ENCODE measurements around the gene ABHD15. TPM values are rescaled to one million over a fixed set of nuclear protein-coding genes. Genes with fewer than 3 reads are reported as not detected.

The ABHD15 gene, protein sequence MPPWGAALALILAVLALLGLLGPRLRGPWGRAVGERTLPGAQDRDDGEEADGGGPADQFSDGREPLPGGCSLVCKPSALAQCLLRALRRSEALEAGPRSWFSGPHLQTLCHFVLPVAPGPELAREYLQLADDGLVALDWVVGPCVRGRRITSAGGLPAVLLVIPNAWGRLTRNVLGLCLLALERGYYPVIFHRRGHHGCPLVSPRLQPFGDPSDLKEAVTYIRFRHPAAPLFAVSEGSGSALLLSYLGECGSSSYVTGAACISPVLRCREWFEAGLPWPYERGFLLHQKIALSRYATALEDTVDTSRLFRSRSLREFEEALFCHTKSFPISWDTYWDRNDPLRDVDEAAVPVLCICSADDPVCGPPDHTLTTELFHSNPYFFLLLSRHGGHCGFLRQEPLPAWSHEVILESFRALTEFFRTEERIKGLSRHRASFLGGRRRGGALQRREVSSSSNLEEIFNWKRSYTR
- total RNA-seq, result 0.41 TPM

DNA sequence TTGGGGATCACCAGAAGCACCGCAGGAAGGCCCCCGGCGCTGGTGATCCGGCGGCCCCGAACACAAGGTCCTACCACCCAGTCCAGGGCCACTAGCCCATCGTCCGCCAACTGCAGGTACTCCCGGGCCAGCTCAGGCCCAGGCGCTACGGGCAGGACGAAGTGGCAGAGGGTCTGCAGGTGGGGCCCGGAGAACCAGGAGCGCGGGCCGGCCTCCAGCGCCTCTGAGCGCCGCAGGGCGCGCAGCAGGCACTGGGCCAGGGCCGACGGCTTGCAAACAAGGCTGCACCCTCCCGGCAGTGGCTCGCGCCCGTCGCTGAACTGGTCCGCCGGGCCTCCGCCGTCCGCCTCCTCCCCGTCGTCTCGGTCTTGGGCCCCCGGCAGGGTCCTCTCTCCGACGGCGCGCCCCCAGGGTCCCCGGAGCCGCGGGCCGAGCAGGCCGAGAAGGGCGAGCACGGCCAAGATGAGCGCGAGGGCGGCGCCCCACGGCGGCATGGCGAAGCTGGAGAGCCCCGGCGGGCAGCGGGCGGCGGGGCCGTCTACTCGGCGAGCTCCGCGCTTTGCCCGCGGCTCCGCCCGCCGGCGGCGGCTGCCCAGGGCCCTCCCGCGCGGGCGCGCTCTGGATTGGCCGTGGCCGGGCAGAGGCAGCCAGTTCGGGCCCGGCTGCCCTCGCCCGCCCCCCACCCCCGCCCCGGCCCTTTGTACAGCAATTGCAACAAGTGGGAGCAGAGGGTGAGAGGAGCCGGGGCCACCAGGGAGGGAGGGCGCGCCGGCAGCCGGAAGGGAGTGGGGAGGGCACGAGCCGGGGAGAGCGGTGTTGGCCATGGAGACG is at the start of gene ABHD15:
ABHD15 (minus strand) TSS at position 565 of the 831 bp plus-strand sequence; CDS start at position 494, 71 bp downstream.
- DNase-seq (ENCODE audit: low spot score in 2 of 2) (peak; percentile 77 to 83), FAIRE-seq (no peak)

GRCh38 chr17:29615492-29616299 is 48.9 kb upstream of the ABHD15 start:
- FAIRE-seq (no peak), DNase-seq (ENCODE audit: low spot score in 2 of 2) (peak; percentile 94 to 96)

GRCh38 chr17:29615048-29615385 is 48.2 kb upstream of the ABHD15 start:
- DNase-seq (ENCODE audit: low spot score in 2 of 2) (peak in 1 of 2 donors; percentile 57), FAIRE-seq (no peak)

DNA sequence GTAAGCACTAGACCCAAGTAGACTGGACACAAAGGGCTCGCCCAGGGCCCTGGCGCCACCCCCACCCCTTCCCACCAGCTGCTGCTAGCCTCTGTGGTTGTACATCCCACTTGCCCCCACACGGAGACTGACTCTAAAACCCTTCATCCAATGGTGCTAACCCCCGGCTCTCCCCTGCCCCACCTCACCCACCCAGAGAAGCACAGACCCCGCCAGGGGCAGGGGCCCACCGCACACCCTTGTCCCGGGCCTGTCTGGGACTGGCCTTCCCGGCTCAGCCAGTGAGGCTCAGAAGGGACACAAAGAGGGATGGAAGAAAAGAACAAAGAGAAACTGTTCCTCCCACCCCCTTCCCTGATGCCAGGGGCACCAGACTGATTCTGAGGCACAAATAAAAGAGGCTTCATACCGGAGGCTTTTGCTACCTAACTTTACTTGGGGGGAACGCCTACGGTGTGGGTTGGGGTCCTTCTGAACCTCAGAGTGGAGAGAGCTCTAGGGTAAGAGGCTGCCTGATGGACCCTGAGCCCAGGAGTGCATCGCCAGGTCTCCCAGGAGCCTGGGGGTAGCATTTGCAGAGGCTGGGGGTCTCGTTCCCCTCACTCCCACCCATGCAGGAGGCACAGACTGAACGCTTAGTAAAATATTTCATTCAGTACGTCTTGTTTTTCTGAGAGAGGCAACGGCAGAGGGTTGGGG is 47.7 kb upstream of the ABHD15 start:
- DNase-seq (ENCODE audit: low spot score in 2 of 2), result peak in 1 of 2 donors; percentile 78
- FAIRE-seq, result no peak

- FAIRE-seq (no peak), DNase-seq (ENCODE audit: low spot score in 2 of 2) (no peak)
Measured at GRCh38 chr17:29613856-29614255, 47.0 kb upstream of the ABHD15 start.

DNA sequence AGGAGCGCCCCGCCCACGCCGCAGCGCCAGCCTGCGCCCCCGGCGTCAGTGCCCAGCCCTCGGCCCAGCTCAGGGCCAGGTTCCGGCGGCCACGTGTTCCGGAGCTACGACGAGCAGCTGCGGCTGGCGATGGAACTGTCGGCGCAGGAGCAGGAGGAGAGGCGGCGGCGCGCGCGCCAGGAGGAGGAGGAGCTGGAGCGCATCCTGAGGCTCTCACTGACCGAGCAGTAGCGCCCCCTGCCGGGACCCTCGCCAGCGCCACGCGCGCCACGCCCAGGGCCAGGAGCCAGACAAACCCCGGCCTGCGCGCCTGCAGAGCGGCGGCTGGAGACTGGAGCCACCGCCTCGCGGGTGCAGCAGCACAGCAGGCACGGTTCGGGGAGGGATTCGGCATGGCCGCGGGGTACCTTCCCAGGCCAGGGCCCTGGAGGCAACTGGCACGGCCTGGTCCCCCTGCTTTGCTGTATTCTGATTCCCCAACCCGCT is 46.6 kb upstream of the ABHD15 start:
- FAIRE-seq (no peak), DNase-seq (ENCODE audit: low spot score in 2 of 2) (peak; percentile 82 to 86)

- DNase-seq (ENCODE audit: low spot score in 2 of 2), result no peak
- FAIRE-seq, result no peak
Measured at GRCh38 chr17:29612404-29613280, 45.8 kb upstream of the ABHD15 start.

DNA sequence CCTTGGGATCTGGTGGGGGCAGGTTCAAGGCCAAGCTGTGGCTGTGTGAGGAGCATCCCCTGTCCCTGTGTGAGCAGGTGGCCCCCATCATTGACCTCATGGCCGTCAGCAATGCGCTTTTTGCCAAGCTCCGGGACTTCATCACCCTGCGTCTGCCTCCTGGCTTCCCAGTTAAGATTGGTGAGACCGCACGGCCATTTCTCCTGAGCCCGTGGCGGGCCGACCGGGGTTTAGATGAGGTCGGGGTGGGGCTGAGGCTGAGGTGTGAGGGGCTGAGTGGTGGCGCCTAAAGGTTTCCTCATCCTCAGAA is 45.2 kb upstream of the ABHD15 start:
- DNase-seq (ENCODE audit: low spot score in 2 of 2), result no peak
- FAIRE-seq, result no peak

GRCh38 chr17:29611351-29612093 is 44.7 kb upstream of the ABHD15 start:
- DNase-seq (ENCODE audit: low spot score in 2 of 2), result no peak
- FAIRE-seq, result no peak

DNA sequence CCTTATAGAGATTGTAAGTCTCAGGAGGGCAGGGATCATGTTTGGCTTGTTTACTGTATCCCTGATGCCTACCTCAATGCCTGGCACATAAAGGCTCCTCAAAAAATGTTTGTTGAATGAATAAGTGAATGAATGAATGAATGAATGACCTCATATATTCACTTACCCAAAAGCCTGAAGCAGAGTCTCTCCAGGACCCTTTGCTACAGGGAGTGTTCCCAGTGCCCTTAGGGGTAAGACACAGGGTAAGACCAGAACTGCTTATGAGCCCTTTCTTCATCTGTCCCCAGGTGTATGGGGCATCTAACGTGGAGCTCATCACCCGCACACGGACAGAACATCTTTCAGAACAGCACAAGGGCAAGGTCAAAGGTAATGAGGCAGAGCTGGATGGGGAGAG is 43.6 kb upstream of the ABHD15 start:
- no peak for DNase-seq (ENCODE audit: low spot score in 2 of 2)
- no peak for FAIRE-seq

DNA sequence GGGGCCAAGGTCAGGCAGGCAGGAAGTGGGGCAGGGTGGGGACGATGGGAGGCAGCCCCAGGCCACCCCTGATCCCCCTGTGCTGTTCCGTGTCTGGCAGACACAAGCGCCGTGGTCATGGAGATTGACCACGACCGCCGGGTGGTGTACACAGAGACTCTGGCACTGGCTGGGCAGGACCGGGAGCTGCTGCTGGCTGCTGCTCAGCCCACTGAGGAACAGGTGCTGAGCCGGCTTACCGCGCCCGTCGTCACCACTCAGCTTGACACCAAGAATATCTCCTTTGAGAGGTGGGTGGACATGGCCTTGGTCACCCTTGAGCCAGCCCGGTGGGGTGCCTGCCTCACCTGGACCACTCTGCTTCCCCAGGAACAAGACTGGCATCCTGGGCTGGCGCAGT is 42.1 kb upstream of the ABHD15 start:
- no peak for DNase-seq (ENCODE audit: low spot score in 2 of 2)
- no peak for FAIRE-seq

- FAIRE-seq (no peak), DNase-seq (ENCODE audit: low spot score in 2 of 2) (no peak)
Measured at GRCh38 chr17:29607557-29608195, 40.8 kb upstream of the ABHD15 start.

DNA sequence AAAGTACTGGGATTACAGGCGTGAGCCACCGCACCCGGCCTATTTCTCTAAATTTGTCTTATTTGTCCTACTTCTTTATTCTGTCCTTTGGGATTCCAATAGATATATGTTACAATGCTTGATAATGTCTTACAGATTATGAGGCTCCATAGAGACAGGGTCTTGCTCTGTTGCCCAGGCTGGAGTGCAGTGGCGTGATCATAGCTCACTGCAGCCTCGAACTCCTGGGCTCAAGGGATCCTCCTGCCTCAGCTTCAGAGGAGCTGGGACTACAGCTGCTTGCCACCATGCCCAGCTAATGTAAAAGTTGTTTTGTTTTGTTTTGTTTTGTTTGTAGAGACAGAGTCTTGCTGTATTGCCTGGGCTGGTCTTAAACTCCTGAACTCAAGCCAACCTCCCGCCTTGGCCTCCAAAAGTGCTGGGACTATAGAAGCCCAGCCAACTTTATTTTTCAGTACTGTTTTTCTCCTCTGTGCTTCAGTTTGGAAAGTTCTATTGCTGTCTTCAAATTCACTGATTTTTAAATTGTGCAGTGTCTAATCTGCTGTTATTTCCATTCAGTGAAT is 36.4 kb upstream of the ABHD15 start:
- no peak for FAIRE-seq
- no peak for DNase-seq (ENCODE audit: low spot score in 2 of 2)

GRCh38 chr17:29597361-29598172 is 30.7 kb upstream of the ABHD15 start:
- DNase-seq (ENCODE audit: low spot score in 2 of 2) (no peak), FAIRE-seq (no peak)

DNA sequence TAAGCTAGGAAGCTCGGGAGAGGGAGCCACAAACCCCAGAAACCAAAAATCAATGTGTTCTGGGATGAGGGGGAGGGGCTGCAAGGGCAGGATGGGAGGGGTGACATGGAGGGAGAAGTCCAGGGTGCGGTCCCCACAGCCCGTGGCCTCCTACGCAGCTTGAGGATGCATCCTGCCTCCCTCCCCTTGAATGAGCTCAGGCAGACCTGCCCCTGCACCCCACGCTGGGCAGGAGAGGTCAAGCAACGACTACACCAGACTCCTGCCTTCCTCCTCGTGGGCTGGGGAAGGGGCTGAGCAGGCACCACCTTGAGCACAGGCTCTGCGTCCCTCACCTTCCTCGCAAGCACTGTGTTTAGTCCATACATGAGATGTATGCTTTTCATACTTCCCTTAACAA is 30.0 kb upstream of the ABHD15 start:
- DNase-seq (ENCODE audit: low spot score in 2 of 2) (no peak), FAIRE-seq (no peak)

DNA sequence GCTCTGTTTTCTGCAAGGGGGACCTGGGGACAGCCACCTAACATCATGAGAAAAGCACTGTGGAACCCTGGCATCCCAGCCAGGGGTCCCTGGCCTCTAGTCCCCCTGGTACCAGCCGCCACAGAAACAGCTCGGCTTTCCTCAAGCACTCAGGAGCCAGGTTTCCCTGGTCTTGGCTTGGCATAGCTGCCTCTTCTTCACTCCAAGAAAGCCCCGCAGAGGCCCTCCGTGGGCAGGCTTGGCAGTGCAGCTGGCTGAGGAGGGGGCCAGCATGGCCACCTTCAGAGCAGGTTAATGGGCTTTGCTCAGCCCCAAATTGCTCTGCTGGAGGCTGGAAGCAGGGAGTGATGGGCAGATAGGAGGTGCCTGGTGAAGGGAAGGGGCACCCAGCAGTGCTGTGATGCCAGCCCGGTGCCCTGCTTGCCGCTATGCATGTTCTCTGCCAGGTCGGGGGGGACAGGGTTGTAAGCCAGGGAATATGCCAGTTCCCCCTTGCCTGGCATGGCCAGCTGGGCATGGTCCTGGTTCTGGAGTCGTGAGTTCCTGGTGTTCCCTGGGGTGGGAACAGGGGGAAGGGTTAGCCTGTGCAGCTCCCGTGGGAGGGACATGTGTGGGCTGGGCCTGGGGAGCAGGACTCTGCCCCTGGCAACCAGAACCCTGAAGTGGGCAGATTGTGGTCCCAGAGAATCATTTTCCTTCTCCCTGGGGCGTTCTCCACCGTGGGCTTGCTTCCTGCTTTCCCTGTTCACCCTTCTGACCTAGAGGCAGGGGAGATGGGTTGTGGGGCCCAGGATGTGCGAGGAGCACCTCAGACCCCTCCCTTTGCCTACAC is 29.3 kb upstream of the ABHD15 start:
- no peak for DNase-seq (ENCODE audit: low spot score in 2 of 2)
- FAIRE-seq, result no peak

All from frontal cortex (tissue), 4 donors.